Esophagus muscularis mucosa (tissue), 4 donors: ENCODE data around the gene VASH2.

ENCODE experiments used
- EP300 ChIP-seq: sonication (generic); formaldehyde crosslinking; IDR thresholded peaks from one replicate; pipeline ENCODE4 v1.6.1; 2017; ENCODE audit warnings: antibody characterized with exemption
- POLR2A ChIP-seq: fragments of 450-650 bp; IDR thresholded peaks from one replicate; pipeline ENCODE4 v1.6.1; 2017; ENCODE audit warnings: antibody characterized with exemption, moderate library complexity, mild to moderate bottlenecking, low read depth
- TF ChIP-seq, protein P1 (sequence below), 3 experiments: fragments of 200-600 bp in 2 of 3; fragments of 450-650 bp in 1 of 3; sonication (generic) in 2 of 3; IDR thresholded peaks; one replicate each; pipeline ENCODE4 v1.5.1; 2017 to 2019; ENCODE audit warnings: antibody characterized with exemption in 3 of 3, mild to moderate bottlenecking in 2 of 3, moderate library complexity in 1 of 3

- TF ChIP-seq POLR2A: no peak
- TF ChIP-seq, protein P1, sequence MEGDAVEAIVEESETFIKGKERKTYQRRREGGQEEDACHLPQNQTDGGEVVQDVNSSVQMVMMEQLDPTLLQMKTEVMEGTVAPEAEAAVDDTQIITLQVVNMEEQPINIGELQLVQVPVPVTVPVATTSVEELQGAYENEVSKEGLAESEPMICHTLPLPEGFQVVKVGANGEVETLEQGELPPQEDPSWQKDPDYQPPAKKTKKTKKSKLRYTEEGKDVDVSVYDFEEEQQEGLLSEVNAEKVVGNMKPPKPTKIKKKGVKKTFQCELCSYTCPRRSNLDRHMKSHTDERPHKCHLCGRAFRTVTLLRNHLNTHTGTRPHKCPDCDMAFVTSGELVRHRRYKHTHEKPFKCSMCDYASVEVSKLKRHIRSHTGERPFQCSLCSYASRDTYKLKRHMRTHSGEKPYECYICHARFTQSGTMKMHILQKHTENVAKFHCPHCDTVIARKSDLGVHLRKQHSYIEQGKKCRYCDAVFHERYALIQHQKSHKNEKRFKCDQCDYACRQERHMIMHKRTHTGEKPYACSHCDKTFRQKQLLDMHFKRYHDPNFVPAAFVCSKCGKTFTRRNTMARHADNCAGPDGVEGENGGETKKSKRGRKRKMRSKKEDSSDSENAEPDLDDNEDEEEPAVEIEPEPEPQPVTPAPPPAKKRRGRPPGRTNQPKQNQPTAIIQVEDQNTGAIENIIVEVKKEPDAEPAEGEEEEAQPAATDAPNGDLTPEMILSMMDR (IDR thresholded peaks at IDR 0.05): no peak
- TF ChIP-seq EP300: no peak
These were observed 9.2 kb downstream of the VASH2 start for GRCh38 chr1:212959266-212960220.
